SKM-1 treated with dmso at 0.1 percent for 144 hours (cell line): ENCODE measurements around the gene RBM19.
"Not testable (repeated sequence)": the region's sequence is repeated elsewhere in the genome, so short reads cannot be mapped to it uniquely, and the experiment has no call there.

Experiments
- DNase-seq: peaks from one replicate; lab custom pipeline; 2025; ENCODE audit not compliant: unreplicated experiment; lab: John Stamatoyannopoulos, UW

RBM19 gene

DNA sequence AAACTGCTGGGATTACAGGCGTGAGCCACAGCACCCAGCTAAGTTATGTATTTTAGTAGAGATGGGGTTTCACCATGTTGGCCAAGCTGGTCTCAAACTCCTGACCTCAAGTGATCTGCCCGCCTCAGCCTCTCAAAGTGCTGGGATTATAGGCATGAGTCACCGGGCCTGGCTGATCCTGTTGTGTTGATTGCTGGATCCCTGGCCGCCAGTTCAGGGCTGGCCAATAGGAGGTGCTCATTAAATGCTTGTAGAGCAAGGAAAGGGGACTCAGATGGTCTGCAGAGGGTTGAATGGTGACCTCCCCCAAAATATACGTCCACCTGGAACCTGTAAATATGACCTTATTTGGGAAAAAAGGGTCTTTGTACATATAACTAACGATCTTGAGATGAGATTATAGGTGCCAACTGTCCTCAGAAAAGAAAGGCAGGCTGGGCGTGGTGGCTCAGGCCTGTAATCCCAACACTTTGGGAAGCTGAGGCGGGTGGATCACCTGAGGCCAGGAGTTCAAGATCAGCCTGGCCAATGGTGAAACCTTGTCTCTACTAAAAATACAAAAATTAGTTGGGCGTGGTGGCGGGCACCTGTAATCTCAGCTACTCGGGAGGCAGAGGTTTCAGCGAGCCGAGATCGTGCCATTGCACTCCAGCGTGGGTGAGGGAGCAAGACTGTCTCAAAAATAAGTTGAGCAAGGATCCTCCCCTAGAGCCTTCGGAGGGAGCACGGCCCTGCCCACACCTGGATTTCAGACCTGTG lies 156.5 kb downstream of the RBM19 start:
- DNase-seq = not testable (repeated sequence)

- no peak for DNase-seq
These were observed 157.8 kb downstream of the RBM19 start for GRCh38 chr12:113808095-113808951.

DNA sequence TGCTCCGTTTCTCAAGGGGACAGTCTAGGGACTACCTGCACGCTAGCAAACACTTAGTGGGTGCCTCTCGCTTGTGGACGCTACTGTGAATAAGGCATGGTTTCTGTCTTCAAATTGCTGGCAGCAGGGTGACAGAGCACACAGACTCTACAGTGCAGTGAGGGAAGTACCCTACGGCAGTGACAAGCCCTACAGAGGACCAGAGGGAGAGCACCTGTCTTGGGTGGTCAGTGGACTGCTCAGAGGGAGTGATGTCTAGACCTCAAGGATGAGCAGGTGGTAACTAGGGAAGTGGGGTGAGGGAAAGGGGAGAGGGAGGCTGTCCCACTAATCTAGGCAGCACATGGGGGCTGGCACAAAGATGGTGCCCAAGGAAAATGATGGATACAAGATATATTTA lies 160.5 kb downstream of the RBM19 start:
- DNase-seq = no peak

DNA sequence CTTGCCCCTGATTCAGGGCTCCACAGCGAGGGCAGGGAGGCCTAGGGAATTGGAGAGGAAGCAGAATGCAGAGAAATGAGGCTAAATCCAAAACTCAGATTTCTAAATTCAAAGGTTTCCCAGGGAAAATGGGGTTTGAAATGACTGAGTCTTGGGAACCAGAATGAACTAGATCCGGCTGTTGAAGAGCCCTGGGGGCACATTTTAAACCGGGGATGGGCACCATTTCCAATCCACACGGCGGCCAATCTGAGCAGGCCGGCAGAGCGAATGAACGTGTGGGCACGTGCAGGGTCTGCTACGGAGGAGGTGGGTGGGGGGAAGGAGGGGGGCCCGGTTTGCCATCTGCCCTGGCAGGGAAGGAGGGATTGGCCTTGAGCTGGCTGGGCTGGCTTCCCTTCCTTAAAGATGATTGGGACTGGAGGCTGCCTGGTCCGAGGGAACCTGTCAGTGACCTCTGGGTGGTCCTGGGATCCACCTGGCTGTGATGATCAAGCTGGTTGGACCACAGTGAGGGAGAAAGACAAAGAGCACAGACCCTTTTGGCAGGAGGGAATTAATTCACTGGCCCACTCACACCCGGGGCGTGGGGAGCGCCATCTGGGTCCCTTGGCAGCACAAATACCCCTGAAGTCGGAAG lies 161.0 kb downstream of the RBM19 start:
- DNase-seq = no peak

DNA sequence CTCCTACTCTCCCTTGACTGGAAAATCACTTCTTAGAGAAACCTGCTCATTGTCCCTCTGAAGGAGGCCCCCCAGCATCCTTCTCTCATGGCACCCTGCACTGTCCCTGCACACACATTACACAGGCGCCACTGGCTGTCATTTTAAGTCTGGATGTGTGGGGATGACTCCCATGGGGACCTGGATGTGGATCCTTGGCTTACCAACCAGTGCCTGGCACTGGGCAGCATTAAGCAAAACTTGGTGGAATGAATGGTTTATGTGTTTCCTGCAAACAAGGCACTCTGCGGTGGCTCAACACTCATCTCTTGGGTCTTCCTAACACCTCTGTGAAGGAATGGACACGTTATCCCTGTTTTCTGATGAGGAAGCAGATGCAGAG lies 162.4 kb downstream of the RBM19 start:
- no peak for DNase-seq

DNA sequence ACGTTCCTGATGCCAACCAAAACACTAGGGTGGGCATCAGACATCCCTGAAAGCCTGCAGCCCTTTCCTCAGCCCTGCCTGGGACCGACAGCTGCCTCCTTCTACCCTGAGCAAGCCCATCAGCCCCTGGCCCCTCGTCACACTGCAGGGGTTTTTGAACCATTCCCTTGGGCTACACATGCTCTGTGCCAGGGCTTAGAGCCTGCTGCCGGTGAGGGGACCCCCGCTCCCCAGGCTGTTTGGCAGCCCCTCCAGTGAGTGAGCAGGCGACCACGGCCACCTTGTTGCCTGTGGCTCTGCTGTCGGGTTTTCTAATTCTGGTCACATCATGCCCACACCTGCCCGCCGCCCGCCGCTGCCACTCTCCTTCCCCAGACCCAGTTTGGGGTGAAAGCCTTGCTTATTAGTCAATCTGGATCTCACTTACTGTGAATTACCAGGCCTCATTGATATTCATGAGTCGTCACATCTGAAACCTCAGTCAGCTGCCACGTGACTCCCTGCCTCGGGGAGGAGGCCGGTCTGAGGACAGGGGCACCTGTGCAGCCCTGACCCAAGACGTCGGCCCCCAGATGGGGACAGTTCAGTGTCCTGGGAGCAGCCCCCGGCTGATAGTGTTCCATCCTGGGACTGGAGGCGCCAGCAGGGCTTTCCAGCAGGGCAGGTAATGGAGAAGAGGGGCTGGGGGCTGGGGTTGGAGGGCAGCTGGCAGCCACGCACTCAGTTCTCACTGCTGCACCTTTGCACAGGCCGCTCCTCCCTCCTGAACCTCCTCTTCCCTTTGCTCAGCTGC lies 163.0 kb downstream of the RBM19 start:
- no peak for DNase-seq

- no peak for DNase-seq
These were observed 163.9 kb downstream of the RBM19 start for GRCh38 chr12:113802000-113802749.

DNA sequence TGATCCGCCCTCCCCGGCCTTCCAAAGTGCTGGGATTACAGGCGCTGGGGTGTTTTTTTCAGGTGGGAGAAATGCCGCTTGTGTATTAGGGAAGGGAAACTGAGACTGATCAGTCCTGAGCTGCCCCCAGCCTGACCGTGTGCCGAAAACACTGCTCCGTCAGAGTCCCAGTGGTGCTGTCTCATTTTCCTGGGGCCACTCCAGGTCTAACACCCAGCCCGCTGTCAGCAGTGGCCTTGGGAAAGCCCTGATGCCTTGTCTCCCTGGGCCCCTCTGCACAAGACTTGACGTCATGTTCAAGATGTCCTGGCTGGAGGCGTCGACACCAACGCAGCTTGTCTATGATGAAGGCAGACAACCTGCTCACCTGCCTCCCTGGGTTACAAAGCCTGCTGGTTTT lies 165.9 kb downstream of the RBM19 start:
- no peak for DNase-seq

GRCh38 chr12:113798552-113798951 lies 167.6 kb downstream of the RBM19 start:
- DNase-seq = no peak

- DNase-seq = no peak
These were observed 168.6 kb downstream of the RBM19 start for GRCh38 chr12:113797535-113797868.

DNA sequence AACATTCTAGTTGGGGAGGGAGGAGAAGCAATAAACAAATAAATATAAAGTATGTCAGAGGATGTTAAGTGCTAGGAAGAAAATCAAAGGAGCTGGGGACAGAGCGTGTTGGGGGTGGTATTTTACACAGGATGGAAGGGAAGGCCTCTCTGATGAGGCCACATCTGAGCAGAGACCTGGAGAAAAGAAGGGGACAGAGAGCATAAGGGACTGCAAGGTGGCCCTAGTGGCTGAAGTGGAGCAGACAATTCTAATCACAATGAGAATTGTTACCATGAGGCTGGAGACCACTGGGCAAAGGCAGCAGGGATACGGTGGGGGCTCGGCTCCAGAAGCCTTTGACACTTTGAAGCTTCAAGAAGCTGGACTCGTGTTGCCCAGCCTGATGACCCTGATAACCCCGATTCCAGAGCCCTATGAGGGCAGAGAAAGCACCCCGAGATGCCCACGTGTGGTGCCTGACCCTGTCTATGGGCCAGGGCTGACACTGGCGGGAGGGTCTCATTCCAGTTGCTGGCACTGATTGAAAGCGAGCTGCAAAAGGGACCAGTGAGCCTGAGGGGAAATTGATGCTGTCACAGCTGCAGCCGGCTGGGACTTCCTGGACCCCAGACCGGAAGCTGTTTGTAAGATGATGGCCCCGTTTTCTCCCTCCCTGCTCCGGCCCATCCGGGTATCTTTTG lies 169.1 kb downstream of the RBM19 start:
- no peak for DNase-seq

DNA sequence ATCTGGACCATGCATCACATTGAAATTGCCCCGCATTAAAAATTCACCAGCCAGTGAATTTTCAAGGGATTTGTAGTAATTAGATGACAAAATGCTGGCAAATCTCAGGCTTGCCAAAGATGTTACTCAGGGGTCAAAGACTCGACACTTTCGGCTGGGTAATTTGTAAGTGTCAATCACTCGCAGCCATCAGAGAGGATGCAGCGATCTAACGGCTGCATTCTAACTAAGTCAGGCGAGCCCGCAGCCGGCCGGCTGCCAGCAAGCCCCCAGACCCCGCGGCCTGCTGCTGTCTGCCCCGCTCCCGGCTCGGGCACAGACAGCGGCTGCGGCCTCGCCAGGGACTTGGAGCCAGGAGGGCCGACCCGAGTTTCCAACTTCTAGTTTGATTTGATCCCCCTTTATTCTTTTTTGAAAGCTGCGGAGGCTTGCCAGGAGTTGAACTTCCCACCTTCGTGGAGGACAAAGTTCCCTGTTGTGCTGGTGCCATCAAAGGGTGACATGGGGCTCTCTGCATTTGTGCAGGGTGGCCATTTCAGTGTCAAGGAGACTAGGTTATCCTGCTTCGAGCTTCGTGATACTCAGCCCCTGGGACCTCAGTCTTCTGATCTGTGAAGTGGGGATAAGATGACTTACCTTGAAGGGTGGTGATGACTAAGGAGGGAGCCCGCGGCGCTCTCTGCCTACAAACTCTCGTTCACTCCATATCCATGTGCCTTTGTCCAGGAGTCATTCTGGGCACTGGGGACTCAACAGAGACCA lies 169.9 kb downstream of the RBM19 start:
- DNase-seq = no peak

GRCh38 chr12:113795445-113795844 lies 170.7 kb downstream of the RBM19 start:
- no peak for DNase-seq

- DNase-seq = no peak
These were observed 171.4 kb downstream of the RBM19 start for GRCh38 chr12:113794774-113795173.

DNA sequence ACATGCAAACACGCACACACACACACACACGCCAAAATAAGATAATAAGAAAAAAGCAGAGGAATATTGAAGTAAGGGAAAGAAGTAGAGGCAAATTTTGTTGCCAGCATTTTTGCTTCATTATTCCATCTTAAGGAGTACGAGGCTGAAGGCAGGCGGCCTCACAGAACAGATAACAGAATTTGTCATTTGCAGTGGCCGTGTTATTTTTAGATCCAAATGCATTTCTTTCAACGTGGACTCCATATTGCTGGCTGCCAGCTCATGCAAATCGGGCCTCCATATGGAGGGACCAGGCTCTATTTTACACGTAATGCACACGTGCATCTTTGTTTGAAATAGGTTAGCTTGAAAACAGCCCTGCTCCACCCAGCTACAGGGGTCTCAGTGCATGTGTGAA lies 172.9 kb downstream of the RBM19 start:
- DNase-seq = no peak

DNA sequence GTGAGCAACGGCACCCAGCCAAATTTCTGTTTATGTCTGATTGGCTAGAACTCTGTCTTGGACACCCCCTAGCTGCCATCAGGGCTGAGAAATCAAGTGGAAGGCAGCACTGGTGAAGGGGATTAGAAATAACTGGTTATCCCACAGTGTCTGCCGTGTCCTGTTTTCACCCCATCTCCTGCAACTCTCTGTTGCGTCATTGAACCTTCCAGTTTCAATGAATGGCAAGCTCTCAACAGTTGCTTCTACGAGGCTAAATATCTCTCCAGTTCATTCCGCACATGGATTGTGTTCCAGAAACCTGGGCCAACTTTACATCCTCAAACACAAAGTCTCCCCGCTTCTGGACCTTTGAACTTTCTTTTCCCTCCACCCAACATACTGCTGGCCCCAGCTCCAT lies 173.7 kb downstream of the RBM19 start:
- DNase-seq = no peak

GRCh38 chr12:113788020-113788856 lies 177.9 kb downstream of the RBM19 start:
- DNase-seq = no peak

GRCh38 chr12:113786107-113786506 lies 180.0 kb downstream of the RBM19 start:
- no peak for DNase-seq
